IMR-90 (cell line): ENCODE measurements around the gene NRXN2. TPM values are rescaled to one million over a fixed set of nuclear protein-coding genes. Genes with fewer than 3 reads are reported as not detected.

Experiments used
- ATAC-seq: fragments of 200-7000 bp; cut with Tn5 transposase; 2 replicates; pipeline ENCODE4 v1.9.1; 2020; ENCODE audit warnings: low read depth, mild to moderate bottlenecking, moderate library complexity
- BruUV-seq: library from RNA; stranded (reverse); fragments of 400-500 nt; replicated peaks from 2 replicates; lab custom pipeline; 2021; lab: Mats Ljungman, UMichigan
- CTCF ChIA-PET: fragments of 300-600 bp; formaldehyde crosslinking; extraction: SDS; loops from one replicate; lab custom pipeline; 2021; ENCODE audit warnings: antibody characterized with exemption; lab: Yijun Ruan, JAX
- POLR2A ChIA-PET: fragments of 300-600 bp; sonication (Branson Sonifier 250); formaldehyde crosslinking; loops from one replicate; lab custom pipeline; 2022; ENCODE audit warnings: antibody characterized with exemption; ENCODE audit not compliant: unreplicated experiment; lab: Charles Lee
- DNase-seq: peaks from one replicate; pipeline ENCODE4 v3.0.0; 2013
- H2AFZ ChIP-seq: replicated peaks from 2 replicates; pipeline ENCODE3; 2013; ENCODE audit warnings: low read length, mild to moderate bottlenecking; ENCODE audit not compliant: poor library complexity
- H2AK5ac ChIP-seq: 2 replicates; pipeline ENCODE4 v1.6.1; 2013; ENCODE audit warnings: low read depth, low read length, inconsistent platforms
- H2AK9ac ChIP-seq: replicated peaks from 2 replicates; pipeline ENCODE3; 2013; ENCODE audit warnings: mild to moderate bottlenecking, low read depth, low read length, moderate library complexity; ENCODE audit not compliant: poor library complexity
- H2BK120ac ChIP-seq: 2 replicates; pipeline ENCODE4 v1.6.1; 2013; ENCODE audit warnings: low read depth, low read length, inconsistent platforms
- H2BK15ac ChIP-seq: 3 replicates; pipeline ENCODE4 v1.6.1; 2013; ENCODE audit warnings: low read depth, low read length, inconsistent platforms
- H2BK20ac ChIP-seq: 2 replicates; pipeline ENCODE4 v1.6.1; 2013; ENCODE audit warnings: low read depth, mild to moderate bottlenecking, inconsistent platforms, low read length, moderate library complexity
- H2BK5ac ChIP-seq: 2 replicates; pipeline ENCODE4 v1.6.1; 2013; ENCODE audit warnings: mild to moderate bottlenecking, low read depth, low read length, inconsistent platforms; ENCODE audit not compliant: poor library complexity, severe bottlenecking
- H3K14ac ChIP-seq: replicated peaks from 2 replicates; pipeline ENCODE4 v1.6.1; 2013; ENCODE audit warnings: low read depth, low read length, inconsistent platforms
- H3K18ac ChIP-seq: 2 replicates; pipeline ENCODE4 v1.6.1; 2013; ENCODE audit warnings: low read depth, low read length, control low read depth
- H3K23ac ChIP-seq: 2 replicates; pipeline ENCODE4 v1.6.1; 2013; ENCODE audit warnings: low read depth, low read length, inconsistent platforms
- H3K27ac ChIP-seq: 2 replicates; pipeline ENCODE4 v1.5.1; 2013; ENCODE audit warnings: mild to moderate bottlenecking, control low read depth, low read length; ENCODE audit not compliant: insufficient read depth
- H3K27me3 ChIP-seq: 2 replicates; pipeline ENCODE4 v1.6.1; 2013; ENCODE audit warnings: low read length; ENCODE audit not compliant: control insufficient read depth, insufficient read depth
- H3K36me3 ChIP-seq: 2 replicates; pipeline ENCODE4 v1.6.1; 2013; ENCODE audit warnings: low read length, mixed read lengths; ENCODE audit not compliant: control insufficient read depth, insufficient read depth
- H3K4ac ChIP-seq: 2 replicates; pipeline ENCODE4 v1.6.1; 2013; ENCODE audit warnings: low read depth, low read length, inconsistent platforms
- H3K4me1 ChIP-seq: 2 replicates; pipeline ENCODE4 v1.6.1; 2013; ENCODE audit warnings: low read length, mixed read lengths; ENCODE audit not compliant: control insufficient read depth, insufficient read depth
- H3K4me2 ChIP-seq: 2 replicates; pipeline ENCODE4 v1.6.1; 2013; ENCODE audit warnings: low read depth, mild to moderate bottlenecking, control low read depth, low read length, moderate library complexity
- H3K4me3 ChIP-seq: 2 replicates; pipeline ENCODE4 v1.5.1; 2013; ENCODE audit warnings: low read depth, mild to moderate bottlenecking, control low read depth, low read length, moderate library complexity; ENCODE audit not compliant: insufficient read depth
- H3K56ac ChIP-seq: 2 replicates; pipeline ENCODE4 v1.6.1; 2013; ENCODE audit warnings: low read length, inconsistent platforms; ENCODE audit not compliant: insufficient read depth; ENCODE audit errors: extremely low read depth
- H3K79me1 ChIP-seq, 2 experiments: 2 replicates each; pipeline ENCODE4 v1.6.1; 2013; ENCODE audit warnings: low read length in 2 of 2, inconsistent platforms in 1 of 2, low read depth in 1 of 2
- H3K9ac ChIP-seq: 2 replicates; pipeline ENCODE4 v1.6.1; 2013; ENCODE audit warnings: low read depth, low read length, control low read depth
- H3K9me1 ChIP-seq: 2 replicates; pipeline ENCODE4 v1.6.1; 2013; ENCODE audit warnings: low read length, inconsistent platforms; ENCODE audit not compliant: insufficient read depth
- H3K9me3 ChIP-seq: 2 replicates; pipeline ENCODE4 v1.6.1; 2013; ENCODE audit warnings: low read length; ENCODE audit not compliant: control insufficient read depth, insufficient read depth
- H4K20me1 ChIP-seq: 2 replicates; pipeline ENCODE4 v1.6.1; 2013; ENCODE audit warnings: low read length, inconsistent platforms; ENCODE audit not compliant: insufficient read depth
- H4K5ac ChIP-seq: 2 replicates; pipeline ENCODE4 v1.6.1; 2013; ENCODE audit warnings: mild to moderate bottlenecking, low read depth, low read length, control low read depth
- H4K8ac ChIP-seq, 2 experiments: 2 replicates each; pipeline ENCODE4 v1.6.1; 2013; ENCODE audit warnings: low read depth in 2 of 2, low read length in 2 of 2, control low read depth in 1 of 2, inconsistent platforms in 1 of 2
- H4K91ac ChIP-seq: 2 replicates; pipeline ENCODE4 v1.6.1; 2013; ENCODE audit warnings: low read depth, low read length, inconsistent platforms; ENCODE audit not compliant: insufficient read depth
- BHLHE40 ChIP-seq: fragments of 150-350 bp; IDR thresholded peaks from 2 replicates; pipeline ENCODE4 v1.6.1; 2016; ENCODE audit warnings: mild to moderate bottlenecking, low read depth, low read length
- CEBPB ChIP-seq: IDR thresholded peaks from 2 replicates; pipeline ENCODE4 v1.6.1; 2012; ENCODE audit warnings: low read depth, low read length, improper control_type of control experiment
- CHD1 ChIP-seq: IDR thresholded peaks from 2 replicates; pipeline ENCODE4 v1.6.1; 2012; ENCODE audit warnings: low read depth, low read length, improper control_type of control experiment
- FOS ChIP-seq: fragments of 150-350 bp; IDR thresholded peaks from 2 replicates; pipeline ENCODE4 v1.6.1; 2016; ENCODE audit warnings: low read depth, low read length
- MAFK ChIP-seq: IDR thresholded peaks from 2 replicates; pipeline ENCODE4 v1.6.1; 2012; ENCODE audit warnings: low read depth, low read length, improper control_type of control experiment
- MAZ ChIP-seq: IDR thresholded peaks from 2 replicates; pipeline ENCODE4 v1.6.1; 2012; ENCODE audit warnings: low read depth, mild to moderate bottlenecking, low read length, improper control_type of control experiment, moderate library complexity, borderline replicate concordance
- NFE2L2 ChIP-seq: fragments of 150-350 bp; IDR thresholded peaks from 2 replicates; pipeline ENCODE4 v1.6.1; 2016; ENCODE audit warnings: low read depth, mild to moderate bottlenecking, low read length
- POLR2A ChIP-seq: IDR thresholded peaks from 2 replicates; pipeline ENCODE4 v1.6.1; 2012; ENCODE audit warnings: mild to moderate bottlenecking, low read depth, low read length
- RAD21 ChIP-seq: IDR thresholded peaks from 2 replicates; pipeline ENCODE4 v1.6.1; 2012; ENCODE audit warnings: low read length, improper control_type of control experiment
- RCOR1 ChIP-seq: IDR thresholded peaks from 2 replicates; pipeline ENCODE4 v1.6.1; 2012; ENCODE audit warnings: mild to moderate bottlenecking, low read length, improper control_type of control experiment; ENCODE audit not compliant: insufficient replicate concordance
- RFX5 ChIP-seq: IDR thresholded peaks from 2 replicates; pipeline ENCODE4 v1.8.0; 2012; ENCODE audit warnings: low read depth, mild to moderate bottlenecking, low read length, moderate library complexity
- WGBS, 2 experiments: methylation state at CpG; one replicate each; pipeline versions ENCODE4 v1.1.5 to v1.1.7; 2013; ENCODE audit warnings: missing lambda C conversion rate in 2 of 2; ENCODE audit not compliant: insufficient read length in 1 of 2; ENCODE audit errors: extremely low coverage in 2 of 2; 5-methylcytosine and 5-hydroxymethylcytosine counted together
- dilution Hi-C: fragments of 300-500 bp; cut with HindIII; formaldehyde crosslinking; loops from one replicate; pipeline ENCODE4 v1.14.3; 2018; ENCODE audit warnings: low sequenced_read_pairs; ENCODE audit not compliant: unreplicated experiment
- in situ Hi-C: fragments of 300-500 bp; cut with MboI; formaldehyde crosslinking; loops from 3 replicates; pipeline ENCODE4 v1.14.3; 2019; ENCODE audit warnings: low sequenced_read_pairs, inconsistent platforms, mixed read lengths
- intact Hi-C: fragments of 100-400 bp; cut with micrococcal nuclease; formaldehyde crosslinking; loops from 2 replicates; pipeline ENCODE4 v1.10.0; 2022
- polyA plus RNA-seq, 3 experiments: library from polyadenylated mRNA; depleted of rRNA; stranded (reverse); fragments of >200 nt; gene quantifications; 2 replicates each; pipeline ENCODE4 v1.2.3, GENCODE V29; 2012; ENCODE audit warnings: low replicate concordance in 1 of 3
- total RNA-seq: library from RNA; depleted of rRNA; stranded (reverse); fragments of >200 nt; gene quantifications from 2 replicates; pipeline ENCODE4 v1.2.3, GENCODE V29; 2012
- TF ChIP-seq, protein P1 (sequence below): conservative IDR thresholded peaks from 2 replicates; pipeline ENCODE4 v1.5.1; 2012; ENCODE audit warnings: mild to moderate bottlenecking, low read depth, low read length, improper control_type of control experiment
- TF ChIP-seq, protein P2 (sequence below): fragments of 150-350 bp; IDR thresholded peaks from 2 replicates; pipeline ENCODE4 v1.6.1; 2017; ENCODE audit warnings: mild to moderate bottlenecking, antibody characterized with exemption, low read length, low read depth
- TF ChIP-seq, protein P3 (sequence below): fragments of 150-350 bp; IDR thresholded peaks from 2 replicates; pipeline ENCODE4 v1.6.1; 2016; ENCODE audit warnings: low read depth, mild to moderate bottlenecking, low read length, moderate library complexity, borderline replicate concordance

The NRXN2 gene
- total and polyA plus RNA-seq, 2 of the 4 experiments (the other 2 are of a cell fraction), result 0.18 to 0.22 TPM

DNA sequence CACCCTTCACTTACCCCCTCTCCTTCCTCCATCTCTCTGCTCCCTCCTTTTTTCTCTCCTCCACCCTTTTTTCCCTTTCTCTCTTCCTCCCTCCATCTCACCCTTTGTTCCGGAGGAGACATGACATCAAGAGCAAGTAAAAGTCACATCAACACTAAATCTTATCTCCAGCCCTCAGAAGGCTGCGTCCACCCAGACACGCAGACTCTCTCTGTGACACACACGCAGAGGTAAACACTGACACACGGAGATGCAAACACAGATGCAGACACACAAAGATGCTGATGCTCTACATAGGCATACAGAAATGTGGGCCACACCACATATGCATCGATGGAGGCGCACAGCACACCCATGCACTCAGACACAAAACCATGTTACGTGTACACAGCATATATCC is 27.0 kb downstream of the NRXN2 start:
- Histone ChIP-seq H2BK20ac (no peak overlapping the region), H2BK120ac (no peak overlapping the region), H3K36me3 (no peaks in the 10 kb centered on the region), H3K56ac (no peak overlapping the region), H3K4me1 (no peaks in the 10 kb centered on the region), H2BK15ac (no peak overlapping the region), H2BK5ac (no peak overlapping the region), H4K91ac (no peak overlapping the region), H3K9ac (no peak overlapping the region), H3K27ac (no peak overlapping the region), H3K4me3 (no peak overlapping the region), H3K14ac (no peak overlapping the region), H3K79me1 (no peaks in the 10 kb centered on the region), H3K9me3 (no peaks in the 10 kb centered on the region), H3K27me3 (peaks cover 91% of the 10 kb centered on the region), H3K4me2 (no peak overlapping the region), H3K18ac (no peak overlapping the region), H4K8ac (no peak overlapping the region), H3K23ac (no peak overlapping the region), H2AK9ac (no peak overlapping the region), H3K4ac (no peak overlapping the region), H2AFZ (no peak overlapping the region), H2AK5ac (no peak overlapping the region), H3K9me1 (0 out of 2 replicates have a peak, but pooled peaks cover 2% of the 10 kb centered on the region), H4K20me1 (no peaks in the 10 kb centered on the region), H4K5ac (no peak overlapping the region)
- intact Hi-C loops, result no loop called here
- TF ChIP-seq MAZ (no peak), POLR2A (no peak), RFX5 (no peak), MAFK (no peak), FOS (no peak), CHD1 (no peak), RCOR1 (no peak), CEBPB (no peak), NFE2L2 (no peak), RAD21 (no peak), BHLHE40 (no peak)
- TF ChIP-seq, protein P1, sequence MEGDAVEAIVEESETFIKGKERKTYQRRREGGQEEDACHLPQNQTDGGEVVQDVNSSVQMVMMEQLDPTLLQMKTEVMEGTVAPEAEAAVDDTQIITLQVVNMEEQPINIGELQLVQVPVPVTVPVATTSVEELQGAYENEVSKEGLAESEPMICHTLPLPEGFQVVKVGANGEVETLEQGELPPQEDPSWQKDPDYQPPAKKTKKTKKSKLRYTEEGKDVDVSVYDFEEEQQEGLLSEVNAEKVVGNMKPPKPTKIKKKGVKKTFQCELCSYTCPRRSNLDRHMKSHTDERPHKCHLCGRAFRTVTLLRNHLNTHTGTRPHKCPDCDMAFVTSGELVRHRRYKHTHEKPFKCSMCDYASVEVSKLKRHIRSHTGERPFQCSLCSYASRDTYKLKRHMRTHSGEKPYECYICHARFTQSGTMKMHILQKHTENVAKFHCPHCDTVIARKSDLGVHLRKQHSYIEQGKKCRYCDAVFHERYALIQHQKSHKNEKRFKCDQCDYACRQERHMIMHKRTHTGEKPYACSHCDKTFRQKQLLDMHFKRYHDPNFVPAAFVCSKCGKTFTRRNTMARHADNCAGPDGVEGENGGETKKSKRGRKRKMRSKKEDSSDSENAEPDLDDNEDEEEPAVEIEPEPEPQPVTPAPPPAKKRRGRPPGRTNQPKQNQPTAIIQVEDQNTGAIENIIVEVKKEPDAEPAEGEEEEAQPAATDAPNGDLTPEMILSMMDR, result no peak
- TF ChIP-seq, protein P2, sequence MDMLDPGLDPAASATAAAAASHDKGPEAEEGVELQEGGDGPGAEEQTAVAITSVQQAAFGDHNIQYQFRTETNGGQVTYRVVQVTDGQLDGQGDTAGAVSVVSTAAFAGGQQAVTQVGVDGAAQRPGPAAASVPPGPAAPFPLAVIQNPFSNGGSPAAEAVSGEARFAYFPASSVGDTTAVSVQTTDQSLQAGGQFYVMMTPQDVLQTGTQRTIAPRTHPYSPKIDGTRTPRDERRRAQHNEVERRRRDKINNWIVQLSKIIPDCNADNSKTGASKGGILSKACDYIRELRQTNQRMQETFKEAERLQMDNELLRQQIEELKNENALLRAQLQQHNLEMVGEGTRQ, result no peak
- TF ChIP-seq, protein P3, sequence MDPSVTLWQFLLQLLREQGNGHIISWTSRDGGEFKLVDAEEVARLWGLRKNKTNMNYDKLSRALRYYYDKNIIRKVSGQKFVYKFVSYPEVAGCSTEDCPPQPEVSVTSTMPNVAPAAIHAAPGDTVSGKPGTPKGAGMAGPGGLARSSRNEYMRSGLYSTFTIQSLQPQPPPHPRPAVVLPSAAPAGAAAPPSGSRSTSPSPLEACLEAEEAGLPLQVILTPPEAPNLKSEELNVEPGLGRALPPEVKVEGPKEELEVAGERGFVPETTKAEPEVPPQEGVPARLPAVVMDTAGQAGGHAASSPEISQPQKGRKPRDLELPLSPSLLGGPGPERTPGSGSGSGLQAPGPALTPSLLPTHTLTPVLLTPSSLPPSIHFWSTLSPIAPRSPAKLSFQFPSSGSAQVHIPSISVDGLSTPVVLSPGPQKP, result no peak
- dilution Hi-C loops, result no loop called here
- ATAC-seq, result no peak
- ChIA-PET POLR2A (no interaction called here), CTCF (no interaction called here)
- no peak for DNase-seq
- WGBS, 2 experiments, result 61% methylated on average over 2 of the region's 8 CpGs; no CpG with 5 or more reads in 1 of the 2 experiments
- no TSS peak for BruUV-seq
- in situ Hi-C loops, result no loop called here
